Activated naive CD8-positive, alpha-beta T cell treated with anti-CD3 and anti-CD28 coated beads for 36 hours (primary cell): ENCODE data around the gene PTPRN2. TPM values are rescaled to one million over a fixed set of nuclear protein-coding genes. Genes with fewer than 3 reads are reported as not detected.
"Not testable (repeated sequence)": the region's sequence is repeated elsewhere in the genome, so short reads cannot be mapped to it uniquely, and the experiment has no call there.

Experiments
- DNase-seq: peaks from one replicate; pipeline ENCODE4 v3.0.0; 2021
- H3K27ac Mint-ChIP-seq: one replicate; pipeline ENCODE4 v1.8.0; 2022; ENCODE audit warnings: mild to moderate bottlenecking, moderate library complexity, mixed read lengths
- H3K27me3 Mint-ChIP-seq: one replicate; pipeline ENCODE4 v1.8.0; 2022; ENCODE audit warnings: mild to moderate bottlenecking, mixed read lengths
- H3K36me3 Mint-ChIP-seq: one replicate; pipeline ENCODE4 v1.8.0; 2021; ENCODE audit warnings: mild to moderate bottlenecking, mixed read lengths
- H3K4me1 Mint-ChIP-seq: one replicate; pipeline ENCODE4 v1.8.0; 2021; ENCODE audit warnings: mixed read lengths
- H3K4me3 Mint-ChIP-seq: one replicate; pipeline ENCODE4 v1.8.0; 2022; ENCODE audit warnings: mild to moderate bottlenecking, moderate library complexity, mixed read lengths
- H3K9me3 Mint-ChIP-seq: one replicate; pipeline ENCODE4 v1.8.0; 2022; ENCODE audit warnings: mixed read lengths
- total RNA-seq, 2 experiments: library from RNA; stranded (reverse); gene quantifications; one replicate each; pipeline ENCODE4 v1.2.3, GENCODE V29; 2021

Gene PTPRN2
- total RNA-seq, 2 experiments from 2014 or later, result 0.72 to 0.74 TPM

DNA sequence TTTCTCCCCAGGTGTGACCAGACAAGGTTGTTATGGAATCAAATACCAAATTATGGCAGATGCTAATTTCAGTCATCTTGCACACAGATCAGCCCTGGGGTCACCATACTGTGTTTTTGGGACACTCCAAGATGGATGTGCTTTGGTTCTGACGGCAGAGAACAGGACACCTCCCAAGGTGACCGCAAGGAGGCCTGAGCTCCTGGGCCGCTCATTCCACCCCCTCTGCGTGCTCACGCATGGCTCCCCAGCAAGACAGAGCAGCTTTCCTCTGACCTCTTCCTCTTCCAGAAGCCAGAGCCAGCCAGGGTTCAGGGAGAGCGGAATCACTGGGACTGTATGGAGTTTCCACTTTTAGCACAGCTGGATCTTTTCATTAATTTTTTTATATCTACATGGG lies 848.0 kb downstream of the PTPRN2 start:
- Mint-ChIP-seq H3K4me3 (no peak overlapping the region), H3K9me3 (no peaks in the 10 kb centered on the region), H3K27ac (no peak overlapping the region), H3K36me3 (no peaks in the 10 kb centered on the region), H3K4me1 (no peaks in the 10 kb centered on the region), H3K27me3 (peaks cover 12% of the 10 kb centered on the region)
- no peak for DNase-seq

DNA sequence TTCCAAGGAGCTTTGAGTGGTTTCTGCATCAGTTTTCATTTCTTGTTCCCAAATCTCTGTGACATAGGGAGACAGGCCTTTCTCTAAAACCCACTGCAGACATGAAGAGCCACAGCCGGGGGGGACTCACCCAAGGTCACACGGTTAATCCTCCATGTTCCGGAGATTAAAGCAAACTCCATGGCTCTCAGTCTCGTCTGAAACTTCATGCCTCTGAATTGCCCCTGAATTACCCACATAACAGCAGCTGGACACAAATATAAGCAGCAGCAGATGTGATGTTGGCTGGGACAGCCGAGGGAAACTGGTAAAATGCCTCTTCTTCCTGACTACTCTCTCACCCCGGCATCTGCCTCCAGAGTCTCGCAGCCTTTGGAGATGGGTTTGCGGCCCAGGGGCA lies 848.6 kb downstream of the PTPRN2 start:
- Mint-ChIP-seq H3K4me3 (no peak overlapping the region), H3K27me3 (peaks cover 12% of the 10 kb centered on the region), H3K4me1 (no peaks in the 10 kb centered on the region), H3K27ac (no peak overlapping the region), H3K36me3 (peaks cover 1% of the 10 kb centered on the region), H3K9me3 (no peaks in the 10 kb centered on the region)
- no peak for DNase-seq

DNA sequence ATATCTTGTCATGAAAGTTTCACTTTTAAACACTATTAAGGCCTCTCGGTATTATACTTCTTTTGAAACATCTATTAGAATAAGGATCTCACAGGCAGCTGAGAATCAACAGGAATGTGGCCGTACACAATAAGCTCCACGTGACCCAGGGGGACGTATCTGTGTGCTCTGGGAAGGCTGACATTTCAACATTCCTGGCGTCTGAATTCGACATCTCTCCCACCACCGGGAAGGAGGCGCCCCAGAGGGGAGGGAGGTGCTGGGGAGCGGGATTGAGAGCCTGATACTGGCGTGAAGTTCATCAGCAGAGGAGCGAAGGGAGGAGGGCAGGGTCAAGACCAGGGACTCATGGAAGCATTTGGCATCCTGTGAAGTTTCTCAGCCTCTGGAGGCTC lies 849.6 kb downstream of the PTPRN2 start:
- Mint-ChIP-seq H3K36me3 (peaks cover 1% of the 10 kb centered on the region), H3K27ac (no peak overlapping the region), H3K9me3 (no peaks in the 10 kb centered on the region), H3K4me1 (no peaks in the 10 kb centered on the region), H3K4me3 (no peak overlapping the region), H3K27me3 (peaks cover 12% of the 10 kb centered on the region)
- no peak for DNase-seq

DNA sequence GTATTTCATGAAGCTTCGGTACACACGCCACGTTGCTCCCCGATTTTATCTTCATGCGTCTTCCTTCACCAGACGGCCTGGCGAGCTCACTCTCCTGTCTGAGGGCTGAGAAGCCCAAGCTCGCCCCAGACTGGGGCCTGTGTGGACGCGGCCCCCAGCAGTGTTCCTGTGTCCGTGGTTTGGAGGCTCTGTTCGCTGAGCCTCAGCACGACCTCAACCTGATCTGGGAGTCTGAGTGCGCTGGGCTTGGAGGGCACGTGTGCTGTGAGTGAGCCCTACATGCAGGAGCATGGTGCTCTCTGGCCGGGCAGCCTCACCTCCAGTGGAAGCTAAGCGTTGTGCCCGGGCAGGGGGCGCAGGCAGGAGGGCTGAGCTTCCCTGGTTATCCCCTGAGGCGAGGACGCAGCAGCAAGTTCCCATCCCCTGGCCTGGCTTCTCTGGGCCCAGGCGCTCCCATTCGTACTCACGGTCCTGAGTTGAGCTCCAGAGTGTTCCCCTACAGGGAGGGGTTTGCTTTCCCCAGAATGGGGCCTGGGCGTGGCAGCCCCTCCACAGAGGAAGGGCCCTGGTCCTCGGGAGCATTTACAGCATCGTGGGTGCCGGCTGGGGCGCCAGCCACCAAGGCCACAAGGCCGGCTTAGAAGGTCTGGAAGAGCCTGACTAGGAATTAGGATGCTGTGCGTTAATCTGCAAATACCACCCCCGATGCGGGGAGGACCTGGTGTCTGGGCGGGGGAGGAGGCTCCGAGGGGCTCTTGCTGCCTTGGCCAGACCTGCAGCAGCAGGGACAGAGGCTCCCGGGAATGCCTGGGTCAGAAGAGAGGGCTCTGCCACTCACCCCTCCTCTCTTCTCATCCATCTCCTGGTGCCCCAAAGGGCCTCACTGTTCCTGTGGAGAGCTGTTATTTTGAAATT lies 850.2 kb downstream of the PTPRN2 start:
- Mint-ChIP-seq H3K9me3 (no peaks in the 10 kb centered on the region), H3K27me3 (peaks cover 12% of the 10 kb centered on the region), H3K4me3 (no peak overlapping the region), H3K36me3 (peaks cover 1% of the 10 kb centered on the region), H3K4me1 (no peaks in the 10 kb centered on the region), H3K27ac (no peak overlapping the region)
- DNase-seq, result no peak

DNA sequence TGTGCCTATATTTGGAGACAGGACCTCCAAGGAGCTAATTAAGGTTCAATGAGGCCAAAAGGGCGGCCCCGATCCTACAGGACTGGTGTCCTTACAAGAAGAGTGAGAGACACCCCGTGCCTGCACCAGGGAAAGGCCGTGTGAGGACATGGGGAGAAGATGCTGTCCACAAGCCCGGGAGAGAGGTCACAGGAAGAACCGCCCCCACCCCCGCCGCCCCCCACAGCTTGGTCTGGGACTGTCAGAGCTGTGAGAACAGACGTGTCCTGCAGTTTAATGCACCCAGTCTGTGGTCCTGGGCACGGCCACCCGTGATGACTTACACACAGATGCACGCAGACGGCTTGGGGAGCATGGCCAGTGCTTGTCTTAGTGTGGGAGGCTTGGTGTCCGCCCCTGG lies 851.3 kb downstream of the PTPRN2 start:
- Mint-ChIP-seq H3K9me3 (no peaks in the 10 kb centered on the region), H3K4me1 (no peaks in the 10 kb centered on the region), H3K4me3 (no peak overlapping the region), H3K36me3 (peaks cover 1% of the 10 kb centered on the region), H3K27me3 (peaks cover 12% of the 10 kb centered on the region), H3K27ac (no peak overlapping the region)
- no peak for DNase-seq

DNA sequence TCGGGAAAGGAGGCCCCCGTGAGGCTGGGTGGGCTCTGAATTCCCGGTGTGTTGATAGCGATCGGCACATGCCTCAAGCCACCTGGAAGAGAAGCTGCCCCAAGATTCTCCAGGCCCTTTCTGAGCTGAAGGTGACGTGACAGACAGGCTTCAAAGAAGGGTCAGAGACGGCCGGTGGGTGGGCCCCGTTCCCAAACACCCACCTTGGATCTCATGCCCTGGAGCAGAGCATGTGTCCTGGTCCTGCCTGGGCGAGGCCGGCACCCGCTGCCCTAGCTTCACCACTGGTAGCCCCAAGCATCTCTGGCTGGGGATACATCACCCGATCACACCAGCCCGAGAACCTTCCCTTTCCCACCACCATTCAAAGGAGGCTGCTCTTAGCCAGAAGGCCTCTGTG lies 851.8 kb downstream of the PTPRN2 start:
- no peak for DNase-seq
- Mint-ChIP-seq H3K9me3 (no peaks in the 10 kb centered on the region), H3K4me1 (no peaks in the 10 kb centered on the region), H3K36me3 (peaks cover 1% of the 10 kb centered on the region), H3K4me3 (no peak overlapping the region), H3K27me3 (peaks cover 12% of the 10 kb centered on the region), H3K27ac (no peak overlapping the region)

DNA sequence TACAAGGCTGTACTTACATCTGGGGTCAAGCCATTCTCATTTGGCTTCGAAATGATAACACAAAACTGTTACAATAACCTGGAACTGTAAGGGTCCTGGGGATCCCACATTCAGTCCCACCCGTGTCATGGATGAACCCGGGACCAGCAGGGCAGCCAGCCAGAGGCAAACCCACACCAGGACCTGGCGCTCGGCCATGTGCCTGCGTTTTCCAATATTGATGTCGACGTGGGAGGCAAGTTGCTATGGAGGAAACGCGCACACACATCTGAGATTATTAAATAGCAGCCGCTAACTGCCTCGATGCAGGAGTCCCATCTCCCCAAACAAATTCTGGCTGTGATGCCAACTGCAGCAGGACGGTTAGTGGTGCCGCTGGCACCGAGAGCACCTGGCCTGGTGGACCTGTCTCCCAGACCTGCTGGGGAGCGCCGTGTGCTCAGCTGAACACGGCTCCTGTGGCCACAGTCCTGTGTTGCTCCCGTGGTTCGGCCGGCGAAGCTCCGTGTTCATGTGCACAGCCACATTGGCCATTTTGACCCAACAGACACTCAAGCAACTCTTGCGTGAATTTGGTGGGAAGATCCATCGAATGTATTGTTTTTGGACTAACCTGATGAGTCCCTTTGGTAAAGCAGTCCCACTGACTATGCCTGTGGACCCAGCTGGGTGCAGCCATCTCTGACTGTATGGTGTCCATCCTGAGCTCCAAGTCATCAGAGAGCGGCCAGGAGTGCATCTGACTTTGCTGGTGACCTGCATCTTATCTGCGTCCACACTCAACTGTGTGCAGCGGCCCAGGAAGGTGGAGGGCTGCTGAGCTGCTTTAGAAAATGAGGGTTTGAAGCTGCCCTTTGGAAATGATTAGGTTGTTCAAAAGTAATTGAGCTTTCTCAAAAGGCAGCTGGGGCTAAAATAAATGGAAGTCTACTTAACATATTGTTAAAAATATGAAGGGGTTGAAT lies 852.7 kb downstream of the PTPRN2 start:
- Mint-ChIP-seq H3K4me3 (no peak overlapping the region), H3K36me3 (peaks cover 1% of the 10 kb centered on the region), H3K4me1 (no peaks in the 10 kb centered on the region)

DNA sequence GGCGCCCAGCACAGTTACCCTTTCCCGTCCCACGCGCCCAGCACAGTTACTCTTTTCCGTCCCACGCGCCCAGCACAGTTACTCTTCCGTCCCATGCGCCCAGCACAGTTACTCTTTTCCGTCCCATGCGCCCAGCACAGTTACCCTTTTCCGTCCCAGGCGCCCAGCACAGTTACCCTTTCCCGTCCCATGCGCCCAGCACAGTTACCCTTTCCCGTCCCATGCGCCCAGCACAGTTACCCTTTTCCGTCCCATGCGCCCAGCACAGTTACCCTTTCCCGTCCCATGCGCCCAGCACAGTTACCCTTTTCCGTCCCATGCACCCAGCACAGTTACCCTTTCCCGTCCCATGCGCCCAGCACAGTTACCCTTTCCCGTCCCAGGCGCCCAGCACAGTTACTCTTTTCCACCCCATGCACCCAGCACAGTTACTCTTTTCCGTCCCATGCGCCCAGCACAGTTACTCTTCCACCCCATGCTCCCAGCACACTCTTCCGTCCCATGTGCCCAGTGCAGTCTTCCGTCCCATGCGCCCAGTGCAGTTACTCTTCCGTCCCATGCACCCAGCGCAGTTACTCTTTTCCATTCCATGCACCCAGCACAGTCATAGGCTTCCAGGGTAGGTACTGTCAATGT lies 853.7 kb downstream of the PTPRN2 start:
- H3K36me3 Mint-ChIP-seq, DNase-seq, H3K4me3 Mint-ChIP-seq, H3K4me1 Mint-ChIP-seq, H3K27ac Mint-ChIP-seq, H3K9me3 Mint-ChIP-seq: not testable (repeated sequence)
- peaks cover 12% of the 10 kb centered on the region for H3K27me3 Mint-ChIP-seq

More for the DNA sequence above, 852.7 kb downstream of the PTPRN2 start:
- Mint-ChIP-seq H3K27me3 (peaks cover 12% of the 10 kb centered on the region), H3K9me3 (no peaks in the 10 kb centered on the region), H3K27ac (no peak overlapping the region)
- no peak for DNase-seq

DNA sequence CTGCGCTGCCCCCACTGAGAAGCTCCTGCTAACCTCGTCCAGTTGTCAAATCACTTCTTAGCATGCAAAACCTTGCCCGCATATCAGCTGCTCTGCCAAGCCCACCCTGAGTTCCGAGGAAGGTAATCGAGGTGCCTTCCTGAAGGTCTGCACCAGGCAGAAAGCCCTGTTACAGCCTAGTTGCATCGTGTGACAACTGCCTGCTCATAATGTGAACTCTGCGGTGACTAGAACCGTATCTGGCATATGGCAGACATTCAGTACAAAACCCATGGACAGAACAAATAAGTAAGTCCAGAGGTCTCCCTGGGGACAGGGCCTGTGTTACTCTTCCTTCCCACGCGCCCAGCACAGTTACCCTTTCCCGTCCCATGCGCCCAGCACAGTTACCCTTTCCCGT lies 856.5 kb downstream of the PTPRN2 start:
- Mint-ChIP-seq H3K4me1 (no peaks in the 10 kb centered on the region), H3K4me3 (no peak overlapping the region), H3K36me3 (peaks cover 1% of the 10 kb centered on the region), H3K27ac (no peak overlapping the region), H3K9me3 (no peaks in the 10 kb centered on the region), H3K27me3 (no peaks in the 10 kb centered on the region)
- no peak for DNase-seq

DNA sequence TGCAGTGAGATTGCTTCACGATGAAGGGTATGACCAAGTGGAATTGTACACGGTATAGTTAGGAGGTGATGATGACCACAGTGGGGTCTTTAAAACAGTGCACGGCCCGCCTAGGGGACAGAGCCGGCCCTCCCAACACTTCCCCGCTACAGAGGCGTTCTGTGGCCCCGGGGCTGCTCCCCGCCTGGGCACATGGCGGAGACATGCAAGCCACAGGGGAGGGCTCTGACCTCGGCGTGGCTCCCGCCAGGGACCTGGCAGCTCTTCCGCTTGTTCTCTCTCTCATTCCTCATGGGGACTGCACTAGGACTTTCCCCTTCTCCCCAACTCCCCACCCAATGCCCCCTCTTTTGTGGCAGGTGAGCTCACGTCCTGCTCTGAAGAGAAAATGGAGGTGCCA lies 857.0 kb downstream of the PTPRN2 start:
- no peak for DNase-seq
- H3K9me3 Mint-ChIP-seq, result no peaks in the 10 kb centered on the region
- H3K27me3 Mint-ChIP-seq, result no peaks in the 10 kb centered on the region
- H3K4me3 Mint-ChIP-seq, result no peak overlapping the region
- no peak overlapping the region for H3K27ac Mint-ChIP-seq
- no peaks in the 10 kb centered on the region for H3K4me1 Mint-ChIP-seq
- peaks cover 1% of the 10 kb centered on the region for H3K36me3 Mint-ChIP-seq

DNA sequence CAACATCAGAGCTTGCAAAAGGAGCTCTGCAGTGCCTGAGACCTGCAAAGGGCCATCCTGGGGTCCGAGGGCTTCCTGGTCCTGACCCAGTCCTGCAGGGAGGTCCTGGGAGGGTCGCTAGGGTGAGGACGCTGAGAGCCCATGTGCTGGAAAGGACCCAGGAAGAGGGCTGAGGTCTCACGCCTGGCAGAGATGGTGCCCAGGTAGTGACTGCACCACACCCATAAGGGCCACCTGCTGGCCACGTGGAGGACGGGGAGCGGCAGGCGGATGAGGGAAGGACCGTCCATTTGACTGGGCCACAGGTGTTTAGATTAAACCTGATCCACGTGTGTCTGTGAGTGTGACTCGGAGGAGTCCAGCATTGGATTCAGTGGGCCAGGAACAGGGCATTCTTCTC lies 858.1 kb downstream of the PTPRN2 start:
- no peaks in the 10 kb centered on the region for H3K27me3 Mint-ChIP-seq
- no peak overlapping the region for H3K4me3 Mint-ChIP-seq
- DNase-seq, result no peak
- peaks cover 1% of the 10 kb centered on the region for H3K36me3 Mint-ChIP-seq
- no peak overlapping the region for H3K27ac Mint-ChIP-seq
- H3K4me1 Mint-ChIP-seq, result no peaks in the 10 kb centered on the region
- no peaks in the 10 kb centered on the region for H3K9me3 Mint-ChIP-seq

DNA sequence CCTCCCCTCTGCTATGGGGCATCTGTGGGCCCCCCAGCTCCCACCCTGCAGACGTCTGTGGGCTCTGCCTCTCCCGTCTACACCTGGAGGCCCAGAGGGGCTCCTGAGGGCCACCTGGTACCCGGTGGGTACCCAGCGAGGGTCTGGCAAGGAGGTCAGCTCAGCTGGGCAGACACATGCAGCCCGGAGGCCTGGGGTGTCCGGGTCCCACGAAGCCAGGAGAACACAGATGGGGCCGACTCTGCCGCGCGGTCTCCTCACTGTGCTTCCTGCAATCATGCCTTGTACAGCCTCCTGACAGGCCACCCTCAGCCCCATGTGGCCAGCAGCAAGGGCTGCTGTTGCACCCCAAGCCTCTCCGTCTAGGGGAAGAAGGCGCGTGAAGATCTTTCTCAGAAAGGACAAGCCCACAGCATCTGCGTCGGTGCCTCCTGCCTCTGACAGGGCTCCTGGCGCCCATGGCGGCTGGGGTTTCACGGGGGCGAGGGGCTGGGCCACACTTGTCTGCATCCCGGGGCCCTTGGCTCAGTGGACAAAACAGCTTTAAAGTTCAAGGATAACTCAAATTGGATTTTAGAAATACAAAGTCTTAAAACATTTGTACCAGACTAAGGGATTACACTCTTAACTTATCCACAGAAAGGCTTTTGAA lies 859.5 kb downstream of the PTPRN2 start:
- Mint-ChIP-seq H3K4me1 (no peaks in the 10 kb centered on the region), H3K36me3 (no peaks in the 10 kb centered on the region)

DNA sequence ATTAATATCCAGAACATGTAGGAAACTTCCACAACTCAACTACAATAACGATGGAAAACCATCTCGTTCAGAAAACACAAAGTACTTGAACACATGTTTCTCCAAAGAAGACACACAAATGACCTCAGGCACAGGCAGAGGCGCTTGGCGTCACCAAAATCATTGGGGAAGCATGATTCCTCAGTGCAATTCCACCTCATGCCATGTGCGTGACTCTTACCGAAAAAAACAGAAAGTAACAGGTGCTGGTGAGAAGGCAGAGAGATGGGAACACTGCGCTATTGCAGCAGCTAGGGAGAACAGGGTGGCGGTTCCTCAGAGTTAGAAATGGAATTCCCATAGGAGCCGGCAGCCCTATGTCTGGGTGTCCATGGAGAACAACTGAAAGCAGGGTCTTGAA lies 860.9 kb downstream of the PTPRN2 start:
- no peak overlapping the region for H3K4me3 Mint-ChIP-seq

More for the DNA sequence above, 859.5 kb downstream of the PTPRN2 start:
- Mint-ChIP-seq H3K27ac (no peak overlapping the region), H3K4me3 (no peak overlapping the region), H3K27me3 (peaks cover 4% of the 10 kb centered on the region), H3K9me3 (no peaks in the 10 kb centered on the region)
- DNase-seq, result no peak

DNA sequence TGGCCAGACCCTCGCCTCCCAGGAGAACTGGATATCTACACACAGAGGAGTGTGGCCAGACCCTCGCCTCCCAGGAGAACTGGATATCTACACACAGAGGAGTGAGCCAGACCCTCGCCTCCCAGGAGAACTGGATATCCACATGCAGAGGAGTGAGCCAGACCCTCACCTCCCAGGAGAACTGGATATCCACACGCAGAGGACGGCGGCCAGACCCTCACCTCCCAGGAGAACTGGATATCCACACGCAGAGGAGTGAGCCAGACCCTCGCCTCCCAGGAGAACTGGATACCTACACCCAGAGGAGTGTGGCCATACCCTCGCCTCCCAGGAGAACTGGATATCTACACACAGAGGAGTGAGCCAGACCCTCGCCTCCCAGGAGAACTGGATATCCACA lies 862.3 kb downstream of the PTPRN2 start:
- H3K36me3 Mint-ChIP-seq, H3K27ac Mint-ChIP-seq, H3K27me3 Mint-ChIP-seq, H3K9me3 Mint-ChIP-seq, DNase-seq, H3K4me1 Mint-ChIP-seq, H3K4me3 Mint-ChIP-seq: not testable (repeated sequence)

More for the DNA sequence above, 860.9 kb downstream of the PTPRN2 start:
- Mint-ChIP-seq H3K27ac (no peak overlapping the region), H3K4me1 (no peaks in the 10 kb centered on the region), H3K27me3 (peaks cover 4% of the 10 kb centered on the region), H3K9me3 (no peaks in the 10 kb centered on the region), H3K36me3 (no peaks in the 10 kb centered on the region)
- no peak for DNase-seq
